ENCODE data around the gene UBE2J2. TPM values are rescaled to one million over a fixed set of nuclear protein-coding genes. Genes with fewer than 3 reads are reported as not detected.

Gene UBE2J2

DNA sequence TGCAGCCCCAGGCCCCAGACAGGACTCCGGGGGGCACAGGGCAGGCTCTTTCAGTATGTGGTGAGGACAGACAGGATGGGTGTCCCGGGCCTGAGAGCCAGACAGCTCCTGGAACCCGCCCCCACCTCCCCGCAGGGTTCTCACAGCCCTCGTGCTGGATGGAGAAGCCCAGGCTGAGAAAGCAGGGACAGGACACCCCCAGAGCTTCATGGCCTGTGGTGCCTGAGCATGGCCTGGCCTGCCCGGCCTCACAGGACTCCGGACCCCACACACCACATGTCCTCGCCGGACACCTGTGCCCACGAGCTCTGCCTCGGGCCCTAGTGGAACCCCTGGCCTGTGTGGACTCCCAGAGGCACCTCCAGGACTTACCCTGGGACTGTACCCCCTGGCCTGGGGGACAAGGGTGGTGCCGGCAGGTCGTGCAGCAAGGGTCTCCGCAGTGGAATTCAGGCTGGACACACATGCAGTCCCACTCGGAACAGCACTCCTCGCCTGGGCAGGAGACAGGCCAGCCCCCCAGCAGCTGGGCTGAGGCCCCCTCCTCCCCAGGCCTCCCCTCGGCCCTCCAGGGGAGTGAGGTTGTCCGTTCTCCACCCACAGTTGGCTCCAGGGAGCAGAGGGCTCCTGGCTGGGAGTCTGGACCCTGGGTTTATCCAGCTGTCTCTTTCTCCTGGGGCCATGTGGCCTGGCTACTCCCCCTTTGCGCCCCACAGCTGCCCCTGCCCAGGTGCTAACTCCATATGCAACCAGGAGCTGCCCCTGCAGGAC is 68.5 kb downstream of the UBE2J2 start:
- peaks cover 27% of the 10 kb centered on the region for H3K4me1 ChIP-seq (ENCODE audit: control insufficient read depth, insufficient read depth, low read length)
- H3K4me3 ChIP-seq (ENCODE audit: low read length): no peak overlapping the region
- no peaks in the 10 kb centered on the region for H3K36me3 ChIP-seq (ENCODE audit: insufficient read depth, low read length)
- H3K4me2 ChIP-seq (ENCODE audit: low read length): no peak overlapping the region
- H3K9me3 ChIP-seq (replicated peaks; ENCODE audit: low read length): no peaks in the 10 kb centered on the region
- peaks cover 21% of the 10 kb centered on the region for H3K27me3 ChIP-seq (ENCODE audit: control insufficient read depth, insufficient read depth, low read length)
- no peak overlapping the region for H3K9ac ChIP-seq (ENCODE audit: low read depth, low read length)

DNA sequence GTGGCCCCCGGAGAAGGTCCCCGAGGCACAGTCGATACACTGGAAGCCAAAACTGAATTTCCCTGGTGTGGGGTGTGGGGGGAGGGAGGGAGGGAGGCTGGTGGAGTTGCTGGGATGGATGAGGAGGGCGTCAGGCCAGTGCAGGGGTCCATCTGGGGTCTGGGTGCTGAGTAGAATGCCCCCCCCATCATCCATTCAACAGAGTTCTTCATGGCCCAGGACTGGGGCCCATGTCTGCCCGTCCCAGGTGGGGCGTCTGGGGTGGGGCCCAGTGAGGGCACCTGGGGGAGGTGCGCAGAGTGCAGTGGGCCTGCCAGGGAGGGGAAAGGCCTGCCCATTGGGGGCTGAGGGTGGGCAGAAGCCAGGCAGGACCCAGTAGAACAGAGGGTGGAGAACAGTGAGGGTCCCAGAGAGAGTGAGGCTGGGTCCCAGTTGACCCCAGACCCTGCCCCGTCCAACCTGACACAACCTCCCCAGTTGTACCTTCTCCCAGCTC is 69.2 kb downstream of the UBE2J2 start:
- Histone ChIP-seq H3K4me3 (ENCODE audit: low read length) (no peak overlapping the region), H3K4me1 (ENCODE audit: control insufficient read depth, insufficient read depth, low read length) (peaks cover 27% of the 10 kb centered on the region), H3K4me2 (ENCODE audit: low read length) (no peak overlapping the region), H3K36me3 (ENCODE audit: insufficient read depth, low read length) (no peaks in the 10 kb centered on the region), H3K27me3 (ENCODE audit: control insufficient read depth, insufficient read depth, low read length) (peaks cover 21% of the 10 kb centered on the region), H3K9ac (ENCODE audit: low read depth, low read length) (no peak overlapping the region), H3K9me3 (replicated peaks; ENCODE audit: low read length) (no peaks in the 10 kb centered on the region)

Small RNA genes lying within 50 kb of the gene (small RNA-seq; reads per million reads assigned to genes)
- gene MIR6726: not detected

Data from skeletal muscle satellite cell (primary cell).